ENCODE results near the gene ERBB4. TPM values are rescaled to one million over a fixed set of nuclear protein-coding genes. Genes with fewer than 3 reads are reported as not detected.

ERBB4 gene
- total RNA-seq, 1 donor from 2014 or later: 10.2 TPM

DNA sequence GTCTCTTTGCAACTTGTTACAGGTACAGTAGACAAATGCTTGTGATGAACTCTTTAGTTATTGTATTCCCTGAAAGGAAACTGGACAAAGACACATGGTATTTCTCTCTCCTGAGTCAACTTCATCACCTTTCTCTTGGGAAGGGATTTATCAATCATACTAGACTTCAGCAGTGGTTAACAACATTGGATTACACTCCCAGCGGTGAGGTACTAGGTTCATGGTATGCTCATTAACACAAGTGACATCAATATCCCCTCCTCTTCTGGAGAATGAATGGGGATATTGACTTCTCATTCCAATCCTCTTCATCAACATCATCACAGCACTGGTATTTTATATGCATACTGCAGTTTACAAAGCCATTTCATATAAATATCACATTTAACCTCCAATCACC lies 574.6 kb downstream of the ERBB4 start:
- Mint-ChIP-seq H3K27me3 (ENCODE audit: low read depth) (no peaks in the 10 kb centered on the region), H3K9me3 (no peaks in the 10 kb centered on the region), H3K36me3 (ENCODE audit: low read depth) (no peaks in the 10 kb centered on the region), H3K4me3 (no peak overlapping the region), H3K27ac (ENCODE audit: unreplicated experiment) (no peak overlapping the region), H3K4me1 (no peaks in the 10 kb centered on the region)
- no peak for DNase-seq (ENCODE audit: low read depth, low spot score)
- TF ChIP-seq, protein P1, sequence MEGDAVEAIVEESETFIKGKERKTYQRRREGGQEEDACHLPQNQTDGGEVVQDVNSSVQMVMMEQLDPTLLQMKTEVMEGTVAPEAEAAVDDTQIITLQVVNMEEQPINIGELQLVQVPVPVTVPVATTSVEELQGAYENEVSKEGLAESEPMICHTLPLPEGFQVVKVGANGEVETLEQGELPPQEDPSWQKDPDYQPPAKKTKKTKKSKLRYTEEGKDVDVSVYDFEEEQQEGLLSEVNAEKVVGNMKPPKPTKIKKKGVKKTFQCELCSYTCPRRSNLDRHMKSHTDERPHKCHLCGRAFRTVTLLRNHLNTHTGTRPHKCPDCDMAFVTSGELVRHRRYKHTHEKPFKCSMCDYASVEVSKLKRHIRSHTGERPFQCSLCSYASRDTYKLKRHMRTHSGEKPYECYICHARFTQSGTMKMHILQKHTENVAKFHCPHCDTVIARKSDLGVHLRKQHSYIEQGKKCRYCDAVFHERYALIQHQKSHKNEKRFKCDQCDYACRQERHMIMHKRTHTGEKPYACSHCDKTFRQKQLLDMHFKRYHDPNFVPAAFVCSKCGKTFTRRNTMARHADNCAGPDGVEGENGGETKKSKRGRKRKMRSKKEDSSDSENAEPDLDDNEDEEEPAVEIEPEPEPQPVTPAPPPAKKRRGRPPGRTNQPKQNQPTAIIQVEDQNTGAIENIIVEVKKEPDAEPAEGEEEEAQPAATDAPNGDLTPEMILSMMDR (conservative IDR thresholded peaks at IDR 0.05): no peak

DNA sequence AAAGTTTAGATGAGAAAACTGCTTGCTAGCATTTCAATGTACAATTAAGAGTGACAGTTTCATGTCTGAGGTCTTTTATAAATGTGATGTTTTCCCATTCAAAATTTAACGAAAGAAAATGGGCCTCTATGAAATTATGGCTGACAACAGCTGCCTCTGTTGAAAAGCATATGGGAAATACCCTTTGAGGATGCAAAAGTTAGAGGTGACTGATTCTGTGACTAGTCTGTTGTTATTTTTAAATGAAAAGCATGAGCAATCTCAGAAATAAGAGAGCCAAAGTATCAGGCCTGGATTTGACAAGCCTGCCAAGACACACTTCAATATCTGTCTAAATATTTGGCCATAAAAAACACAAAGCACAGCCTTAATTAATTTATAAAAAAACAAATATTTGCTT lies 580.8 kb downstream of the ERBB4 start:
- Mint-ChIP-seq H3K36me3 (ENCODE audit: low read depth) (peaks cover 3% of the 10 kb centered on the region), H3K9me3 (peaks cover 3% of the 10 kb centered on the region), H3K27ac (ENCODE audit: unreplicated experiment) (no peak overlapping the region), H3K4me3 (no peak overlapping the region), H3K4me1 (no peaks in the 10 kb centered on the region), H3K27me3 (ENCODE audit: low read depth) (no peaks in the 10 kb centered on the region)
- no peak for DNase-seq (ENCODE audit: low read depth, low spot score)
- TF ChIP-seq, protein P1 (conservative IDR thresholded peaks at IDR 0.05): no peak

DNA sequence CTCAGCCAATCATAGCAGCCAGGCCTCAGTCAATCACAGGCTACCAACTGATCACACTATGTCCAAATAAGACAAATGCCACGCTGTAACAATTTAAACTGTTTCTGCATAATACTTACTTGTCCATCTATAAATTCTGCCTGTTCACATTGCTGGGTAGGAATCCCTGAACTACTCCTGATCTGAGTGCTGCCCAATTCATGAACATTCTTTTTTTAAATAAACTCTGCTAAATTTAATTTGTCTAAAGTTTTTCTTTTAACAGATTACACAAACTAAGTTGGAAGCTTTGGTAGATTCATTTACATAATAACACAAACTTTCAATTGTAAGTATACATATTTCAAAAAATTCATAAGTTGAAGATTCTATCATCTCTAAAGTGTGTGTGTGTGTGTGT lies 583.0 kb downstream of the ERBB4 start:
- no peak for DNase-seq (ENCODE audit: low read depth, low spot score)
- Mint-ChIP-seq H3K4me1 (no peaks in the 10 kb centered on the region), H3K36me3 (ENCODE audit: low read depth) (peaks cover 3% of the 10 kb centered on the region), H3K27ac (ENCODE audit: unreplicated experiment) (no peak overlapping the region), H3K9me3 (peaks cover 6% of the 10 kb centered on the region), H3K4me3 (no peak overlapping the region), H3K27me3 (ENCODE audit: low read depth) (no peaks in the 10 kb centered on the region)
- TF ChIP-seq, protein P1 (conservative IDR thresholded peaks at IDR 0.05): no peak

DNA sequence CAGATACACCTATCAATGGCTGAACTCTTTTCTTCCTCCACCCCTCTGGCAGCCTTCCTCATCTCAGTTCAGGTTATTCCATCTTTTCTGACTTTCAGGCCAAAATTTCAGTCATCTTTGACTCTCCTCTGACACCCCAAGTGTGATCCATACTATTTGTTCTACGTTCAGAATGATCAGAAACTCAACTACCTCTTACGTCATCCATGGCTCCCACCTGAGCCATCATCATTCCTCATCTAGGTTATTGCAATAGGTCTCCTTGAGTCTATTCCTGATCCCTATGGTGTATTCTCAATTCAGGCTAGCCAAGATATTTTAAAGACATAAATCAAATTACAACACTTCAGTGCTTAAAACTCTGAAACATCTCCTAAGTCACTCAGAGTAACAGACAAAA lies 589.7 kb downstream of the ERBB4 start:
- no peaks in the 10 kb centered on the region for H3K4me1 Mint-ChIP-seq
- H3K9me3 Mint-ChIP-seq: peaks cover 6% of the 10 kb centered on the region
- H3K27ac Mint-ChIP-seq (ENCODE audit: unreplicated experiment): no peak overlapping the region
- no peak for DNase-seq (ENCODE audit: low read depth, low spot score)
- TF ChIP-seq, protein P1 (conservative IDR thresholded peaks at IDR 0.05): no peak
- H3K27me3 Mint-ChIP-seq (ENCODE audit: low read depth): no peaks in the 10 kb centered on the region
- H3K4me3 Mint-ChIP-seq: no peak overlapping the region
- peaks cover 3% of the 10 kb centered on the region for H3K36me3 Mint-ChIP-seq (ENCODE audit: low read depth)

DNA sequence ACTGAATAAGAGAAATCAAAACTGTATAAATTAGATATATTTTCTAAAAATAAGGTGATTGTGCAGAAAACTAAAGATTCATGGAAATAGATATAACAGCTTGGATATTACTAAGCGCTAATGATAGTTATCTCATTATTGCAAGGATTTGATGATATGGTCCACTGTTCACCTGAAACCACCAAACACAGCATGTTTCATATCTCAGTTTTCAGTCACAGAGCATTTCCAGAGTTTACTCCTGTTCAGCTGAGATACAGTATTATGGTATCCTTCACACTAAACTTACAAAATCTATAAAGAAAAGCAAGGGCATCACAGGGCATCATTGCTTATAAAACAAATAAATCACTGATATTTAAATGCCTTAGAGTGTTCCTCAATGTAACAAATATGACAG lies 591.6 kb downstream of the ERBB4 start:
- no peak for DNase-seq (ENCODE audit: low read depth, low spot score)
- no peaks in the 10 kb centered on the region for H3K4me1 Mint-ChIP-seq
- H3K27ac Mint-ChIP-seq (ENCODE audit: unreplicated experiment): no peak overlapping the region
- no peak overlapping the region for H3K4me3 Mint-ChIP-seq
- no peaks in the 10 kb centered on the region for H3K9me3 Mint-ChIP-seq
- H3K36me3 Mint-ChIP-seq (ENCODE audit: low read depth): no peaks in the 10 kb centered on the region
- TF ChIP-seq, protein P1 (conservative IDR thresholded peaks at IDR 0.05): no peak
- no peaks in the 10 kb centered on the region for H3K27me3 Mint-ChIP-seq (ENCODE audit: low read depth)

DNA sequence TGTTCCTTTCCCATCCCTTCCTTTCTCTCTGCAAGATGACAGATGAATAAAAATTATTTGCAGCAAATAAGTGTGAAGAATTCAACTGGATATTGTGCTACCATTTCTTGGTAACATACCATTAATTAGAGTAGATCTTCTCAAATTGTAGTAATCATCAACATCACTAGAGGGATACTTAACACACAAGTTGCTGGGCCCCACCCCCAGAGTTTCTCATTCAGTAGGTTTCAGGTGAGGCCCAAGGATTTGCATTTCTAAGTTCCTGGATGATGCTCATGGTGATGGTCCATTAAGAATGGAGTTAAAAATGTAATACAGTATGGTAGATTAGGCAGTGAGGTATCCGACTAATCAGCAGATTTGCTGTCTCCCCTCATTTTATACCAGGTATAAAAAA lies 594.0 kb downstream of the ERBB4 start:
- Mint-ChIP-seq H3K27ac (ENCODE audit: unreplicated experiment) (no peak overlapping the region), H3K36me3 (ENCODE audit: low read depth) (no peaks in the 10 kb centered on the region), H3K27me3 (ENCODE audit: low read depth) (no peaks in the 10 kb centered on the region), H3K4me1 (peaks cover 10% of the 10 kb centered on the region), H3K4me3 (no peak overlapping the region), H3K9me3 (no peaks in the 10 kb centered on the region)
- no peak for DNase-seq (ENCODE audit: low read depth, low spot score)
- TF ChIP-seq, protein P1 (conservative IDR thresholded peaks at IDR 0.05): no peak
